Measurements from ENCODE around the gene DDIT4L.

GRCh38 chr4:100188829-100189228 is 1.4 kb downstream of the DDIT4L start:
- TF ChIP-seq CTCF (IDR thresholded peaks at IDR 0.05) (no peak), POLR2A (IDR thresholded peaks at IDR 0.05) (no peak)

Data from uterus (tissue), 2 donors.